EL (cell line): ENCODE measurements around the gene TBC1D21.

Experiments
- DNase-seq: peaks from one replicate; pipeline ENCODE4 v3.0.0-alpha.2; 2016

The TBC1D21 gene

GRCh38 chr15:73889762-73890124, 16.4 kb downstream of the TBC1D21 start:
- no peak for DNase-seq

- DNase-seq, result no peak
Observed at GRCh38 chr15:73891328-73892315, 18.3 kb downstream of the TBC1D21 start.

GRCh38 chr15:73892446-73893226, 19.3 kb downstream of the TBC1D21 start:
- DNase-seq, result no peak

GRCh38 chr15:73894133-73894814, 20.9 kb downstream of the TBC1D21 start:
- DNase-seq, result no peak

- peak; percentile 98 for DNase-seq
Observed at GRCh38 chr15:73897441-73898261, 24.3 kb downstream of the TBC1D21 start.

- no peak for DNase-seq
Observed at GRCh38 chr15:73899197-73900094, 26.1 kb downstream of the TBC1D21 start.

GRCh38 chr15:73900095-73900712, 26.8 kb downstream of the TBC1D21 start:
- DNase-seq, result peak; percentile 48

GRCh38 chr15:73901126-73901810, 27.9 kb downstream of the TBC1D21 start:
- no peak for DNase-seq

GRCh38 chr15:73902121-73903020, 29.0 kb downstream of the TBC1D21 start:
- no peak for DNase-seq

- DNase-seq, result no peak
Observed at GRCh38 chr15:73904026-73904815, 30.9 kb downstream of the TBC1D21 start.

GRCh38 chr15:73905225-73905827, 32.0 kb downstream of the TBC1D21 start:
- no peak for DNase-seq

- peak; percentile 53 for DNase-seq
Observed at GRCh38 chr15:73906346-73907034, 33.1 kb downstream of the TBC1D21 start.

GRCh38 chr15:73907035-73907408, 33.7 kb downstream of the TBC1D21 start:
- DNase-seq, result no peak

- peak; percentile 57 for DNase-seq
Observed at GRCh38 chr15:73908030-73908821, 34.9 kb downstream of the TBC1D21 start.

GRCh38 chr15:73908822-73909122, 35.4 kb downstream of the TBC1D21 start:
- no peak for DNase-seq

- no peak for DNase-seq
Observed at GRCh38 chr15:73909651-73910050, 36.3 kb downstream of the TBC1D21 start.
